MCF 10A (cell line): ENCODE results near the gene IGFLR1. TPM values are rescaled to one million over a fixed set of nuclear protein-coding genes. Genes with fewer than 3 reads are reported as not detected.

ENCODE experiments used
- BruUV-seq: library from RNA; stranded (reverse); fragments of 400-500 nt; replicated peaks from 2 replicates; lab custom pipeline; 2021; lab: Mats Ljungman, UMichigan
- CTCF ChIA-PET: fragments of 300-600 bp; sonication (Branson Sonifier 250); formaldehyde crosslinking; extraction: SDS; loops from one replicate; lab custom pipeline; 2021; ENCODE audit warnings: antibody characterized with exemption, inconsistent platforms; lab: Yijun Ruan, JAX
- POLR2A ChIA-PET: fragments of 300-600, 350-650 bp; sonication (Branson Sonifier 250); formaldehyde crosslinking; extraction: SDS; loops from one replicate; lab custom pipeline; 2020; ENCODE audit warnings: antibody characterized with exemption, inconsistent platforms; lab: Yijun Ruan, JAX
- DNase-seq: peaks from one replicate; pipeline ENCODE4 v3.0.0-alpha.2; 2018; ENCODE audit not compliant: unreplicated experiment
- H3K27ac Mint-ChIP-seq: one replicate; pipeline ENCODE4 v1.8.0; 2022; ENCODE audit warnings: mild to moderate bottlenecking, low read depth, mixed read lengths; ENCODE audit not compliant: unreplicated experiment
- H3K27me3 Mint-ChIP-seq: one replicate; pipeline ENCODE4 v1.8.0; 2022; ENCODE audit warnings: mixed read lengths; ENCODE audit not compliant: insufficient read depth, unreplicated experiment
- H3K36me3 Mint-ChIP-seq: one replicate; pipeline ENCODE4 v1.8.0; 2022; ENCODE audit warnings: mild to moderate bottlenecking, moderate library complexity, mixed read lengths; ENCODE audit not compliant: insufficient read depth, unreplicated experiment
- H3K4me1 Mint-ChIP-seq: one replicate; pipeline ENCODE4 v1.8.0; 2022; ENCODE audit warnings: mixed read lengths; ENCODE audit not compliant: insufficient read depth, unreplicated experiment
- H3K4me3 Mint-ChIP-seq: one replicate; pipeline ENCODE4 v1.8.0; 2022; ENCODE audit warnings: mild to moderate bottlenecking, moderate library complexity, mixed read lengths; ENCODE audit not compliant: unreplicated experiment
- H3K9me3 Mint-ChIP-seq: one replicate; pipeline ENCODE4 v1.8.0; 2022; ENCODE audit warnings: mixed read lengths; ENCODE audit not compliant: unreplicated experiment
- CTCF ChIP-seq: fragments of 200-600 bp; IDR thresholded peaks from one replicate; pipeline ENCODE4 v1.8.0; 2022; ENCODE audit warnings: antibody characterized with exemption, mild to moderate bottlenecking; ENCODE audit not compliant: unreplicated experiment
- intact Hi-C: fragments of 100-400 bp; cut with micrococcal nuclease; formaldehyde crosslinking; loops from 2 replicates; pipeline ENCODE4 v1.14.1; 2022
- total RNA-seq: library from RNA; stranded (reverse); gene quantifications from 2 replicates; pipeline ENCODE4 v1.2.3, GENCODE V29; 2022

Gene IGFLR1
- total RNA-seq, 1 experiment from 2014 or later = 4.2 TPM

- intact Hi-C loops = no loop called here
- TF ChIP-seq CTCF = no peak
- H3K9me3 Mint-ChIP-seq = no peaks in the 10 kb centered on the region
- H3K4me1 Mint-ChIP-seq = peaks cover 5% of the 10 kb centered on the region
- POLR2A ChIA-PET = interaction anchor here (1.2 kb wide), 1 partner anchor 60 kb away, joined by 4 read pairs; no protein-coding TSS in a partner anchor
- no peak within 1 kb of the TSS for H3K27ac Mint-ChIP-seq
- DNase-seq = no peak
- BruUV-seq = no TSS peak
- CTCF ChIA-PET = interaction anchor here (0.6 to 2.2 kb wide), 2 partner anchors 10 to 284 kb away, joined by 4 to 7 read pairs; no protein-coding TSS in a partner anchor
- no peaks in the 10 kb centered on the region for H3K36me3 Mint-ChIP-seq
- H3K4me3 Mint-ChIP-seq = no peak within 1 kb of the TSS
- H3K27me3 Mint-ChIP-seq = no peaks in the 10 kb centered on the region
Measured at GRCh38 chr19:35704218-35704617, 38.0 kb downstream of the IGFLR1 start, which contains the start of gene ZBTB32. Gene ZBTB32 (plus strand): TSS chr19:35704558. CDS start chr19:35714627, 10,069 bp downstream.

DNA sequence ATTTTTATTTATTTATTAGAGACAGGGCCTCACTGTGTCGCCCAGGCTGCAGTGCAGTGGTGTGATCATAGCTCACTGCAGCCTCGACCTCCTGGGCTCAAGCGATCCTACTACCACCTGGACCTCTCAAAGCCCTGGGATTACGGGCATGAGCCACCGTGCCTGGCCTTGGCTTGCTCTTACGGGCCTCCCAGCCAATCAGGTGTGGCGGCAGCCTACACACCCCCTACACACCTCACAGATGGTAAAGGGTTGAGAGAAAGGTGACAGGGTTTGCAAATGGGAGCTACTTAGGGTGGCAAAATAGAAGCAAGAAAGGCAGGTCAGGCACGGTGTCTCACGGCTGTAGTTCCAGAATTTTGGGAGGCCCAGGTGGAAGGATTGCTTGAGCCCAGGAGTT is 38.9 kb downstream of the IGFLR1 start:
- no TSS peak for BruUV-seq
- ChIA-PET POLR2A (interaction anchor here (0.6 to 2.3 kb wide), 3 partner anchors 55 to 436 kb away, joined by 3 to 10 read pairs (median 4); partner anchors contain the start of gene COX6B1), CTCF (interaction anchor here (0.5 to 2.2 kb wide), 4 partner anchors 9 to 235 kb away, joined by 3 to 7 read pairs (median 4); no protein-coding TSS in a partner anchor)
- Mint-ChIP-seq H3K27me3 (no peaks in the 10 kb centered on the region), H3K36me3 (no peaks in the 10 kb centered on the region), H3K4me3 (peak overlapping the region; percentile 79), H3K9me3 (no peaks in the 10 kb centered on the region), H3K4me1 (peaks cover 5% of the 10 kb centered on the region), H3K27ac (no peak overlapping the region)
- no peak for TF ChIP-seq CTCF
- no peak for DNase-seq
- intact Hi-C loops = no loop called here

GRCh38 chr19:35702223-35703012 is 39.8 kb downstream of the IGFLR1 start:
- POLR2A ChIA-PET = interaction anchor here (1.0 to 2.3 kb wide), 2 partner anchors 54 to 58 kb away, joined by 4 to 10 read pairs; partner anchors contain the start of gene COX6B1
- DNase-seq = peak; percentile 98
- CTCF ChIA-PET = interaction anchor here (0.5 to 2.2 kb wide), 5 partner anchors 8 to 234 kb away, joined by 3 to 7 read pairs (median 4); no protein-coding TSS in a partner anchor
- TF ChIP-seq CTCF = no peak
- Mint-ChIP-seq H3K9me3 (no peaks in the 10 kb centered on the region), H3K27me3 (no peaks in the 10 kb centered on the region), H3K27ac (peak overlapping the region; percentile 37), H3K4me3 (peak overlapping the region; percentile 79), H3K36me3 (no peaks in the 10 kb centered on the region), H3K4me1 (peaks cover 5% of the 10 kb centered on the region)
- intact Hi-C loops = no loop called here
- BruUV-seq = no TSS peak

DNA sequence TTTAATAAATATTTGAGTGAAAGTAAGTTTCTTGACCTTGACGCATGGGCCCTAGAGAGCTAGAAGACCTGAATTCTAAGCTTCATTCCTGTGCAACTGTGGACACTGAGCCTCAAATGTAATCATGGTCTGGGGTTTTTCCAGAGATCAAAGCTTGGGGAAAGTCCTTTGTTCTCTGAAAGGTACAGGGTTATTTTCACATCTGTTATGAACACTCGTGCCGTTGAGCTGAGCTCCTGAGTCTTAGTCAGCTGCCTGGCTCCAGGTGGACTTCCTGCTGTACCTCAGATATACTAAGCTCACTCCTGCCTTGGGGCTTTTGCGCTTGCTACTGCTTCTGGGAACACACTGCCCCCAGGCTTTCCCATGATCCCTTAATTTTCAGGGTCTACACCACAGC is 45.4 kb downstream of the IGFLR1 start:
- no peak for TF ChIP-seq CTCF
- CTCF ChIA-PET = interaction anchor here (0.6 to 2.1 kb wide), 5 partner anchors 8 to 468 kb away, joined by 3 to 4 read pairs (median 3); partner anchors contain the start of gene FAM187B
- no TSS peak for BruUV-seq
- POLR2A ChIA-PET = no interaction called here
- no peaks in the 10 kb centered on the region for H3K36me3 Mint-ChIP-seq
- no peaks in the 10 kb centered on the region for H3K27me3 Mint-ChIP-seq
- intact Hi-C loops = no loop called here
- no peak overlapping the region for H3K27ac Mint-ChIP-seq
- H3K9me3 Mint-ChIP-seq = no peaks in the 10 kb centered on the region
- H3K4me1 Mint-ChIP-seq = no peaks in the 10 kb centered on the region
- DNase-seq = no peak
- no peak overlapping the region for H3K4me3 Mint-ChIP-seq
